A673 (cell line): ENCODE data around the gene CACNA2D3.

Experiments used
- EZH2 ChIP-seq: fragments of 200-600 bp; sonication (generic); IDR thresholded peaks from 2 replicates; pipeline ENCODE4 v1.6.1; 2017; ENCODE audit warnings: borderline replicate concordance, low read depth, mild to moderate bottlenecking, mixed read lengths, antibody characterized with exemption, low read length; ENCODE audit not compliant: poor library complexity, severe bottlenecking
- TF ChIP-seq, protein P1 (sequence below): fragments of 300-800, 200-600 bp; sonication (generic); conservative IDR thresholded peaks from 2 replicates; pipeline ENCODE4 v1.5.1; 2017; ENCODE audit warnings: low read depth, mild to moderate bottlenecking, antibody characterized with exemption, low read length, moderate library complexity, mixed read lengths

DNA sequence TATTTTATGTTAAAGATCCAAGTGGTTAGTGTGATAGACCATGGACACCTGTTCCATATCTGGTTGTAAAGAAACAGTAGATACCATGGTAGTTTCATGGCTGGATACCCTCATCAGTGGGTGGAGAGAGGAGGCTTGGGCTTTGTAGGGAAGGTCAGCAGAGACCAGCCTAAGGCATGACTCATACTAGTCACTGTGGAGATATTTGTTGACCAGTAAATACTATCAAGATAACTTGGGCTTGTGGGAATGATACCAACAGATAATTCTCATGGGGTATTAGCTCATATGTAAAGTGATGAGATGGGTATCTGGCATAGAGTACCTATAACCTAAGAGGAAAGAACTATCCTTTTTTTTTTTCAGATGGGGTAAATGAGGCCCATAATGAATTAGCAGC is 354.5 kb downstream of the CACNA2D3 start:
- TF ChIP-seq, protein P1, sequence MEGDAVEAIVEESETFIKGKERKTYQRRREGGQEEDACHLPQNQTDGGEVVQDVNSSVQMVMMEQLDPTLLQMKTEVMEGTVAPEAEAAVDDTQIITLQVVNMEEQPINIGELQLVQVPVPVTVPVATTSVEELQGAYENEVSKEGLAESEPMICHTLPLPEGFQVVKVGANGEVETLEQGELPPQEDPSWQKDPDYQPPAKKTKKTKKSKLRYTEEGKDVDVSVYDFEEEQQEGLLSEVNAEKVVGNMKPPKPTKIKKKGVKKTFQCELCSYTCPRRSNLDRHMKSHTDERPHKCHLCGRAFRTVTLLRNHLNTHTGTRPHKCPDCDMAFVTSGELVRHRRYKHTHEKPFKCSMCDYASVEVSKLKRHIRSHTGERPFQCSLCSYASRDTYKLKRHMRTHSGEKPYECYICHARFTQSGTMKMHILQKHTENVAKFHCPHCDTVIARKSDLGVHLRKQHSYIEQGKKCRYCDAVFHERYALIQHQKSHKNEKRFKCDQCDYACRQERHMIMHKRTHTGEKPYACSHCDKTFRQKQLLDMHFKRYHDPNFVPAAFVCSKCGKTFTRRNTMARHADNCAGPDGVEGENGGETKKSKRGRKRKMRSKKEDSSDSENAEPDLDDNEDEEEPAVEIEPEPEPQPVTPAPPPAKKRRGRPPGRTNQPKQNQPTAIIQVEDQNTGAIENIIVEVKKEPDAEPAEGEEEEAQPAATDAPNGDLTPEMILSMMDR = no peak
- no peak for TF ChIP-seq EZH2
